Measurements from ENCODE around the gene NPSR1.
A peak's percentile ranks its signal among the peaks of the same experiment; 100 is the strongest.

The NPSR1 gene

DNA sequence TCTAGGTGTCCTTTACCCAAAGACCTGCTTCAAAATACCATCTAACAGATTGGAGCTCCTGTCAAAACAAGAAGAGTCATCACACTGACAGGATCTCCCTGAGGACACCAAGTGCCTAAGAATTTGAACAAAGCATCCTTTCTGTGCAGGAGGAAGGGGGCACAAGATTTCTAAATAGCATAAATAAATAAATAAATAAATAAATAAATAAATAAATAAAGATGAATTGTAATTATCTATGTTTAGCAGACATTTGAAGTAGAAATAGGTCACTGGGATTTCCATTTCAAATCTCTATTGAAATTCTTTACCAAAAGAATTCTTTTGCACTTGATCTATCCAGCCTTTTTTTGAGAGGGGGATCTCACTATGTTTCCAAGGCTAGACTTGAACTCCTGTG is 65.3 kb downstream of the NPSR1 start:
- no peak for DNase-seq

DNA sequence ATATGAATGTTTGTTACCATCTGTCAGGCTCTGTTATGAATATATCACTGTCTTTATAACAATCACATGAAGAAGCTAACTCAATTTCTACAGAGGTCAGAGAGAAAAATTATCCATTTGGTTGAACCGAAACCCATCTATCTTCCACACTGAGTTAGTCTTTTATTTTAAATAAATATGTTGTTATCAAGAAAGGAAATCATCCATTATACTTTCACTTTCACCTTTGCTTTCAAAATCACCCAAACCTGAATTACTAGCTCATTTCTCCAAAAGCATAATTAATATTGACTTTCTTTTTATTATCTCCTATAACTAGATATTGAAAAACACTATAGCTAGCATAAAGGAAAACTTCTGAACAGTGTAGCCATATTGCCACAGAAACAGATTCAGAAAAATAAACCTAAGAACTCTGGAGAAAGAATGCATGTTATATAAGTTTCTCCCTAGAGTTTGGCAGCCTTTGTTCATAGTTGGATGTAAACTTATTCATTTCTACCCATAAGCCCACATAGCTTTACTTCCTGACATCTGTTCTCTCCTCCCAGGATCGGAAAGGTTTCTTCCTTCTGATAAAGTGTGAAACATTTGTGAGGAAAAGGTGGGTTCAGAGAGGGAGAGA is 66.0 kb downstream of the NPSR1 start:
- DNase-seq: no peak

DNA sequence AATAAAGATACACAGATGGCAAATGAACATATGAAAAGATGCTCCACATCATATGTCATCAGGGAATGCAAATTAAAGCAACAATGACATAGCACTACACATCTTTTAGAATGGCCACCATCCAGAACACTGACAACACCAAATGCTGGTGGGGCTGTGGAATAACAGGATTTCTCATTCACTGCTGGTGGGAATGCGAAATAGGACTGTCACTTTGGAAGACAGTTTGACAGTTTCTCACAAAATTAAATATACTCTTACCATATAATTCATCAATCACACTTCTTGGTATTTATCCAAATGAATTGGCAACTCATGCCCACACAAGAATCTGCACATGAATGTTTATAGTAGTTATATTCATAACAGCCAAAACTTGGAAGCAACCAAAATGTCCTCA is 68.2 kb downstream of the NPSR1 start:
- no peak for DNase-seq

DNA sequence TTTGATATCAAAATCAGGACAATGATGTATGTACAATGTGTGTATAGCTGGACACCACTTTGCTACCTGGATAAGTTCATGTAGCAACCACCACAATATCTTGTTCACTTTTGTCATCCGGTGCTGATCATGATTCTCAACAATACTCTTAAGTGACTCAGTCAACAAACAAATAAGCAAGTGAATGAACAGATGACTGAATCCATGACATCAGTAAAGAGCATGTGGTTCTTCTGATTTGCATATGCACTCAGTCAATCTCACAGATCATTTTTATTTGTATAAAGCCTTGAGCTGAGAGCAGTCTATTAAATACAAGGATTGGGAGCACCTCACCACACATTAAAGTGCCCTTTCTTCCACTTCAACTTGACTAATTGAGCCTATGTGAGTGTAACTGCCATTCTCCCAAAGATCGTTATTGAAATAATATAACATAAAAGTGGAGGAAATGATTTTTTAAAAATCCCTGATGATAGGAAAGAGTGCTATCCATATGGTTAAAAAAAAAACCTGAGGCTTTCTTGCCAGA is 69.5 kb downstream of the NPSR1 start:
- DNase-seq: no peak

DNA sequence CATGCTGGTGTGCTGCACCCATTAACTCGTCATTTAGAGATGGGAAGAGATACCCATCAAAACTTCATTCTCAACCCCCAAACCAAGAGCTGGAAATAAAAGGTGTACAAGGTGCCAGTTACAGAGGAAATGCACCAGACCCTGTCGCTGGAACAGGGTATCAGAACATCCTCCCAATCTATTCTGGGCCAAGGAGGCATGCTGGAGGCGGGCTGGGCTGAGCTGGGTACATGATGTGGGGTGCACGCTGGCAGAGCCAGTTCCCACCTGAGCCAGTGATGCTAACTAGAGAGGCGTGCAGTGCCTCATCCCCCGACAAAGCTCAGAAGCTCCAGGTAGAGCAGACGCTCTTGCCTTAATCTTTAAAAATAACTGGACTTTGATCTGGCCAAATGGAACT is 70.1 kb downstream of the NPSR1 start:
- no peak for DNase-seq

DNA sequence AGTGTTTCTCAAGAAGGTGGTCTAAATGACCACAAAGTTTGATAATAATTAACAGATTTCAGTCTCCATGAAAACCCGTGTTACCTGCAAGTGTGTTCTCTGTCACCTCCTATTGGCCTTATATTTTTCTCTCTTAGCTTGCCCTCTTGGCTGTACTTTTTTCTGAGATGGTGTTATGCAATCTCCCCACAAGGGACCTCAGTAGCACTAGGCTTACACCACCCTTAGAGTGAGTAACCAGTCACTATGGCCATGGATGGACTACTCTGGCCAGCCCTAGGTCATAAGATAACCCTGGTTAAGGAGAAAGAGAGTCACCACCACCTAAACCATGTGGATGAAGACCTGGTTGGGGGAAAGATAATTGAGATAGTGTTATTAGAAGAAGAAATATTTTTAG is 76.8 kb downstream of the NPSR1 start:
- no peak for DNase-seq

DNA sequence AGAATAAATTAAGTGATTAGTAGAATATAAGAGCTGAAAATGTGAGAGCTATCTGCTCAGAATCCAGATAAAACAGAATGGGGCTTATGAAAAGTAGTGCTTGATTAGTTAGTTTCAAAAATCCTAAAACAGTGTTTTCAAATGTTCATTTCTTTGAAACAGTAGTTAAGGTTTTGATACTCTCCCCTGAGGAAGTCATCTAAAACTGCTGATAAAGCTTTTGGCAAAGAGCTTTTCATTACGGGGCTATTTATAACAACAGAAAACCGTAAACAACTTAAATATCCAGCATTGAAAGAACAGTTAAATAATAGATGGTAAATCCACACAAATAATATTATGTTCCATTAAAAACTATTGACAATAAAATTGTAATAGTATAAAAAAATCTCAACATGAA is 77.5 kb downstream of the NPSR1 start:
- no peak for DNase-seq

DNA sequence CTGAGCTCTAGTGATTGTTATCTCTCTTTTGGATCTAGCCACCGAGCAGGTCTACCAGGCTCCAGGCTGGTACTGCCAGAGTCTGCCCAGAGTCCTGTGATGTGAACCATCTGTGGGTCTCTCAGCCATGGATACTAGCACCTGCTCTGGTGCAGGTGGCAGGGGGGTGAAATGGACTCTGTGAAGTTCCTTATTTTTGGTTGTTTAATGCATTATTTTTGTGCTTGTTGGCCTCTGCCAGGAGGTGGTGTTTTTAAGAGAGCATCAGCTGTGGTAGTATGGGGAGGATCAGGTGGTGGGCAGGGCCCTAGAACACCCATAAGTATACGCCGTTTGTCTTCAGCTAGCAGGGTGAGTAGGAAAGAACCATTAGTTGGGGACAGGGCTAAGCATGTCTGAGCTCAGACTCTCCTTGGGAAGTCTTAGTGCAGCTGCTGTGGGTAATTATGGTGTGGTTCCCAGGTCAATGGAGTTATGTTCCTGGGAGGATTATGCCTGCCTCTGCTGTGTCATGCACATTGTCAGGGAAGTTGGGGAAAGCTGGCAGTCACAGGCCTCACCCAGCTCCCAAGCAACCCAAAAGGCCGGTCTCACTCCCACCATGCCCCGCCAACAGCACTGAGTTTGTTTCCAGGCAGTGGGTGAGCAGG is 81.8 kb downstream of the NPSR1 start:
- no peak for DNase-seq

DNA sequence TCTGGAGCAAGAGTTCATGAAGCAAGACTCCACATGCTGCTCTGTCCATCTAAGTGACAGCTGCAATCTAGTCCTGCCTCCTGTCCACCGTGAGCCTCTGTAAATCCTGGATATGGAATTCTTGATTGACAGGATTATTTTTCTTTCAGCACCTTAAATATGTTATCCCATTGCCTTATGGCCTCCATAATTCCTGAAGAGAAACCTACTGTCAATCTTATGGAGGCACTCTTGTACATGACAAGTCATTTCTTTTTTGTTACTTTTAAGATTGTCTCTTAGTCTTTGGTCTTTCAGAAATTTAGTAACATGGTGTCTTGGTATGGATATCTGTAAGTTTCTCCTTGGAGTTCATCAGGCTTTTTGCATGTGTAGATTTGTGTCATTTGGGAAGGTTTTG is 82.8 kb downstream of the NPSR1 start:
- no peak for DNase-seq

DNA sequence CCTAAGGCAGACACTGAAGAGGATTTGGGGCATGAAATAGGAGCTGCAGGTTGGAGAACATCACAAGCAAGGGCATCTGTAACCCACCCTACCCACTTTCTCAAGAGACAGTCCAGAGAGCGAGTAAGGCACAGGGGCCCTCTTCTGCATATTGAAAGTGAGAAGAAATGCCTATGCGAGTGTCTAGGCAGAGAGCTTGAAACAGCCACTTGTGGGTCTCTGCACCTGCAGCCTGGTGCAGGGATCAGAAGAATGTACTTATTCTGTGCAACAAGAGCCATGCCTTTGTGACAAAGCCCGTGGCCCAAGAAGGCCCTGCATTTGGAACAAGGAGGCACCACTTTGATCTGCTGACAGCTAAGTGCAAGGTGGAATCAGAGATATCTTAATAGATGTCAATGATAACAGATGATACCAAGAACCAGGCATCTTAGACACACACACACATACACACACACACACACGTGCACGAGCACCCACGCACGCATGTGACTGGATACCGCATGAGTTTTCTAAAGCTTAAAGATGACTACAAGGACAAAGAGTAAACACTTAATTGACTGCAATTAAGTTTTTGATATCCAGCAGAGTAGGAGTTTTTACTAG is 89.3 kb downstream of the NPSR1 start:
- DNase-seq: peak in 1 of 2 experiments; percentile 25

DNA sequence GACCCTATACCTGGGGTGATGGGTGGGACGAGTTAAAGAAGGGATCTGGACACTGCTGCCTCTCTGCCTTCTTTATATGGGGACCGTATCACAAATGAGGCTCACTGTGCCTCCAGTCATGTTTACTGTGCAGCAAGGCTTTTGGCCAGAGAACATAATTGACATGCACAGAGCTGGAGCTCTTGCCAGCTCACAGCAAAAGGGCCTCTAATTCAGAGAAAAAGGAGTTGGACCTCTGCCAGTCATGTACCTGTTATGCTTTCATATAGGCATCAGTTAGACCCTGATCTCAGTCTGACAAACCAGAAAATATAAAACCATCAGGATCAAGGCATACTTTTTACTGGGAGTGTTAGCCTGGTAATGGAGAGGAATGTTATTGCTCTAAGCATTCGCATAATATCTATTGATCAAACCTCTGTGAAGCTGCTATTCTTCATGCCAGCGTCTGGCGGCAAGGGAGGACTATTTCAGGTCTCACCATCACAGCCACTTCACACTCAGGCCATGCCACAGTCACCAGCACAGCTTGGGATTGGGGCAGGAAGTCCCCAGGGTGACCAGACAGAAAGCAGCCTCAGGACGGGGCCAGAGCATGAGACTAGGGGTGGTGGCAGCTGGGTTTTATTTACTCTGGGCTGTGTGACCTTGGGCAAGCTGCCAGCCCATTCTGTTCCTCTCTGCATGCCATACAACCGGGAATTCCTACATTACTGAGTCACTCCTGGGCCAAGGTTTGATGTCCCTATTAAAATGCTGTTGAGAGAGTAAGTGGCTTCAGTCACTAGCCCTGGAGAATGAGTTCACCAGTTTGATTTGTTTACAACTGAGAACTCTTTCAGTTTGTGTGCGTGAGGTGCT is 90.1 kb downstream of the NPSR1 start:
- peak; percentile 83 to 90 for DNase-seq

DNA sequence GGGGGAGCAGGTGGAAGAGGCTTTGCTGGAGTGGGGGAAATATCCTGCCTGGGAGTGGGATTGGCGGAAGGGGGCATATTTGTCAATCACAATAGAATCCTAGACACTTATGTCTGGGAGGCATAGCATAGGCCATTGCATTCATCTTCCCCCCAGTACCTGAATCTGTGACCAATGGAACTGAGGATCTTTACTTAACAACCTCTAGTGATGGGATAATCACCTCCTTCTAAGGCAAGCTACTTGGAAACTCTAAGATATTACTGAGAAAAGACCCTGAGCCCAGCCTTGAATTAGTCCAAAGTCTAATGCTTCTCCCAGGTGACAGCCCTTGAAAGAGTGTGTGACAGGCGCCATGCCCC is 90.7 kb downstream of the NPSR1 start:
- DNase-seq: no peak

DNA sequence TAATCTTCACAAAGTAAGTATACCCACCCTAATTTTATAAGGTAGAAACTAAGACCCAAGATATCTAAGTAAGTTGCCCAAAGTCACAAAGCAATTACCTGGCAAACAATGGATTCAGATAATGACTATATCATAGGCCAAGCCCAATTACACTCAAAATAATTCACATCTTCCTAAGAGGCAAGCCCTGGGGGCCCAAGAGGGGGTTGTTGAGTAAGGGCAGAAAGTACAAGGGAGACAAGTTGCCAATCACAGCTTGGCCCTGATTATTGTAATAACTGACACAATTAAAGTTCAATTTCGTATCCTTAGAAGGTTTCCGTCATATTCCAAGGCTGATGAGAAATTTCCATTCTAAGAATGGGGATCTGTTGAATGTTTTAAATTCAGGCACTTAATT is 91.4 kb downstream of the NPSR1 start:
- DNase-seq: no peak

DNA sequence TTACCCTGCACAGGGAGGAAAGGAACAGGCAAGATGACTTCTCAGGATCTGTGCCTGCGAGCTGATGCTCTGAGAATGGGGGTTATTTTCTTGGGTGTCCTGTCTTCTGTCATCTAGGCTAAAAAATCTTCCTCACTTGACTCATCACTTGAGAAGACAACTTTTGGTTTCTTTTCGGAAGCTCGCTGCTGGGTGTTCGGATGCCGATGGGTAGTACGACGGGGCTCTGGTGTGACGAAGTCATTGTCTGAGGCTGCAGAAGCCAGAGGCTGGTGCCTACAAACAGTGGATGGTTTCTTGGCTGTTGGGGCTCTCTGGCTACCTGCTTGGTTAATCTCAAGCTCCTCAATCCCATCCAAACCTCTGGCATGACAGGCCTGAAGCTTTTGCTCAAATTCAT is 92.2 kb downstream of the NPSR1 start:
- DNase-seq: no peak

DNA sequence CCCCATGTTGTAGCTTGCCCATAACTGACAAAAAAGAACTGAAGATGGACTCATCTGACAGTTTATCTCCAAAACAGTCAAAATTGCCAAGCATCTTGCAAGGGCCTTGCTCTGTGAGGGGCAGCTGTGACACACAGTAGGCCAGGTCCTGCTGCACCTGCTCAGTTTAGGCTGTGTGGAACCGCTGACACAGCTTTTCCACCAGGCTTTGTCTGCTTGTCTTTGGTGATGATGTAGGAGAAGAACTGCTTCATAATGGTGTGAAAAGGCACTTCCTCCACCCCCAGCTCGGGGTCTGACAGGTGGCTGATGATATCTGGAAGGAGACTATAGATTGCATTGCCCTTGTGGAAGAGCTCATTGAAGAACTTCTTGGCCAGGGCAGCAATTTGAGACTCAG is 92.6 kb downstream of the NPSR1 start:
- no peak for DNase-seq

DNA sequence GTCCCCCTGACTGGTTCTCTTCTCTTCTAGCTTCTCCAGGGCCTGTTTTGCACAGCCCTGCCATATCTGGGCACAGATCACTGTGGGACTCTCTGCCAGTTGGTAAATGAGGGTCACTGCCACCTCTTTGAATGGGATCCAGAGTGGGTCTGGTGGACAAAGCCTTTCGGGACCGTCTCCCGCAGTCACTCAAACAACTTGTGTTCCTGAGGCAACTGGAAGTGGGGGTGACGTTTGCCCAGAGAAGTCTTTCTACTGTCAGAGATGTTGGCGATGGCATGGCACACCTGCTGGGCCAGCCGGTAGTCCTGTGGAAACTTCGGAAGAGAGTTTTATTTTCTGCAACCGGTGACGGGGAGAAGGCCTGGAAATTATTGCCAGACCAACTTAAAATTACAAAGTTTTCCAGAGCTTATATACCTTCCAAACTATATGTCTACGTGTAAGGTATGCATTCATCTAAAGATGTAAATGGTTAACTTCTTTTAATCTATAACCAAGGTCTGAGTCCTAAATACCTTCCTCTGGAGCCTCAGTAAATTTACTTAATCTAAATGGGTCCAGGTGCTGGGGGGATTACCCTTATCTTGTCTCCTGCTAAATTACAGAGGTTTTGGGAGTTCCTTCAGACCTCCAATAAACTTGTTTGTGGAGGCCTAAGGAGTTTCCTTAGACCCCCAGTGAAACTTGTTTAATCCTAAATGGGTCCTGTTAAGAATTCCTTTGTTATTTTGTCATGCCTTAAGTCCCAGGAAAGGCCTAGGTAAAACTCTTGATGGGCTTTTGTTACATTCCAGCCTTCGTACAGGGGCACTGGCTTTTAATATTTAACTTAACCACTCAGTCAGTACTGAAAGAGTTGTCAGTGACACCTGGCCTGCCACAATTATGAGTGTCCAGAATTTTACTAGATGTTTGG is 94.0 kb downstream of the NPSR1 start:
- DNase-seq: no peak

DNA sequence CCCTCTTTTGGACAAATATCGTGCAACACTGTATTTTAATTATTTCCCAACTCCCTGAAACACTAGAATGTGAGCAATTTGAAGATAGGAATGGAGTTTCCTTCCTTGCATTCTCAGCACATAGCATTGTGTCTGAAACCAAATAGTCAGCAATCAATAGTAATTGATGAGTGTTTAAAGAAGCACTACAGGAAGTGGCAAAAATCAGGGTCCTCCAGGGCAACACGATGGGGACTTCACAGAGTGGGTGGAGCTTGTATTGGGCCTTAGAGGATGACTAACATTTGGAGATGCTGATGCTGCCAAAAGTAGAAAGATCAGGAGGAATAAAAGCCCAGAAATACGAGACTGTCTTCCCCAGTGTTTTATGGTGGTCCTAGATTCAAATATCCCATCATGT is 94.9 kb downstream of the NPSR1 start:
- no peak for DNase-seq

DNA sequence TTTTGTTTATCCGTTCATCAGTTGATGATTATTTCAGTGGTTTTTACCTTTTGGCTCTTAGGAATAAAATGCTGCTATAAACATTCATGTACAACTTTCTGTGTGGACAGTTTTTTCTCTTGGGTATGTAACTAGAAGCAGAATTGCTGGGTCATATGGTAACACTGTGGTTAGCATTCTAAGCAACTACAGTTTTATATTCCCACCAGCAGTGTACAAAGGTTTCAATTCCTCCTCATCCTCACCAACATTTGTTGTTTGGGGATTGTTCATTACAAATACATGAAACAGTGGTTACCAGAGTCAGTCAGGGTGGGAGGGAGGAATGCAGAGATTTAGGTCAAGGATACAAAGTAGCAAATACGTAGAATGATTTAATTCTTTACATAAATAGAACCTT is 97.0 kb downstream of the NPSR1 start:
- no peak for DNase-seq

DNA sequence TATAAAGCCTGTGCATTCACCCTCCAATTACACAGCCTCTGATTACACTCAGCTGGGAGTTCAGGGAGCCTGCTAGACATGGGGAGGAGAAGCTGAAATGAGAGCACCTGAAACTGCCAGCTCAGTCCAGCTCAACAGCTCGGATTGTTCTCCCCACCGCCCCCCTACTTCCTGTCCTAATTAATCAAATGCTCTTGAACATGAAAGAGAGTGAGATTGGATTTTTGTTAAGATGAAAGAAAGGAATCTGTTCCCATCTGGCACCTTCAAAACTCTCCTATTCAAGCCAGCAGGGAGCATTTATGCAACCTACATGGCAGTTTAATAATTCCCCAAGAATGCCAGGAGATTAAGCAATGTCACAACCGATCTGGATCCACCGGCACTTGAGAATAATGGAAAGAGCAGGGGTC is 98.0 kb downstream of the NPSR1 start:
- peak; percentile 43 to 52 for DNase-seq

DNA sequence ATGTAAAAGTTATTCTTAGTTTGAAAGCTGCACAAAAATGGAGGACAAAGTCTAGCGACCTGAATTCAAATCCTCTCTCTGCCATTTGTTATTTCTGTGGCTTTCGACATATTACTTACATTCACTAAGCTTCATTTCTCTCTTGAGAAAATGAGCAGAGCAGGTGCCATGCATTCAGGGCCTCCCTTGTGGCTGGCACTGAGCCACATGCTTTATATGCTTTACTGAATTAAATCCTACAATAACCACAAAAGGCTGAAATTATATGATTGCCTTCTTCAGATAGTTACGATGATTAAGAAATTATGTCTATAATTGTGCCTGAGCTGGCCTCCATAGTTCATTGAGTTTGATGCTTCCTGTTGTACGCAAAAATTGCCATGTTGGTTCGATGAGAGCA is 98.7 kb downstream of the NPSR1 start:
- peak; percentile 74 to 93 for DNase-seq

DNA sequence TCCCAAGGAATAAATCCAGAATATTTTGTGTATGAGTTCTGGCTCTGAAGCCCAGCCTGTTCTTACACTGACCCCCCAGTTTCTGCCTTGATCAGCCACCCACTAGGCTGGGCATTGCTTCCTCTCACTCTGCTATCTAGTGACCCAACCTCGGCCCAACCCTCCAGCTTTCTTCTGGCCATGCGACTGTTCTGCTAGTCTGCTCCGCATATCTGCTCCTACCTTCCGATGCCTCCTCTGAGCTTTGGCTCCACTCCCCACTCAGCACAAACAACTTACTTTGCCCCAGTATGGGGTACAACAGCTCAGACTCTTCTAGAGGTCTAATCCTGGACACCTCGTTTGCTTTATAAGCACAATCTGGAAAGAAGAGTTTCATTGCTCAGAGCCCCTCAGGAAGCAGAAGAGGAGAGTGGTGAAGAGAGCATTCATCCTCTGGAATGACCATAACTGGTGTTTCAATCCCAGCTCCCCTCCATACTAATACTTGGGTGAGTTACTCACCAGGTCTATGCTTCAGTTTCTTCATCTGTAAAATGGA is 99.6 kb downstream of the NPSR1 start:
- no peak for DNase-seq

DNA sequence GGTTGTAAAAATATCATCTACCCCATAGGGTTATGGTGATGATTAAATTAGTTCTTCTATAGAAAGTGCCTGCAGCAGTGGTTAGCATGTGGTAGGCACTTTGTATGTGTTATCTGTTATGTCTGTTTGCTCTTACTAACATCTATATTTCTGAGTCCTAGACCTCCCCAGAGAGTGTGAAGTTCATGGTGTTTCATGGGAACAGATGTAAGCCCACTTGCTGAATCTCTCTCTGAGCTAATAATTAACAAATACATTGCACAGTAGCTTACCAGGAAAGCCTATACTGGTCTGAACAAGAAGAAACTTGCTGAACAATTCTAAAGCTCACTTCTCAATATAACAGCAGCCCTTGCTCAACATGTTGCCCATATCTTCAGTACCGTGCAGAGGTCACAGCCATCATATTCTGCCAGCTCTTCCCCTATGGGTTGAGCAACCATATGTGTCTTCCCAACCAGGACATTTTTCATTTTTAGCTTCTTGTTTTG is 100.1 kb downstream of the NPSR1 start:
- no peak for DNase-seq

Measured in NCI-H2081 (cell line).